SU-DHL-6 (cell line): ENCODE results near the gene TMPO.

ENCODE experiments used
- CTCF ChIP-seq: fragments of 200-600 bp; sonication (generic); IDR thresholded peaks from one replicate; pipeline ENCODE4 v1.5.1; 2017; ENCODE audit warnings: antibody characterized with exemption, mild to moderate bottlenecking, low read length, moderate library complexity; ENCODE audit not compliant: insufficient read depth, poor library complexity, severe bottlenecking
- EZH2phosphoT487 ChIP-seq: fragments of 200-600 bp; sonication (generic), shearing (Covaris generic); conservative IDR thresholded peaks from 2 replicates; pipeline ENCODE4 v1.6.1; 2018; ENCODE audit warnings: mild to moderate bottlenecking, antibody characterized with exemption, low read length, moderate library complexity, mixed read lengths

- TF ChIP-seq CTCF (no peak), EZH2phosphoT487 (no peak)
These were observed 59.6 kb downstream of the TMPO start for GRCh38 chr12:98575013-98575412.
